G401.6 (cell line): ENCODE measurements around the gene EEF2KMT.

Experiments used
- FAIRE-seq: peaks from 2 replicates; lab custom pipeline; 2012; peaks lifted over from hg19 to GRCh38; lab: Jason Lieb, UNC

The EEF2KMT gene

GRCh38 chr16:5040451-5040850, 57.1 kb downstream of the EEF2KMT start:
- FAIRE-seq: no peak

GRCh38 chr16:5036228-5037156, 61.1 kb downstream of the EEF2KMT start:
- FAIRE-seq: no peak

GRCh38 chr16:5035909-5036227, 61.7 kb downstream of the EEF2KMT start:
- no peak for FAIRE-seq
